VCaP (cell line): Measurements from ENCODE around the gene STXBP1.
A peak's percentile ranks its signal among the peaks of the same experiment; 100 is the strongest.

ENCODE experiments used
- H3K27ac ChIP-seq: fragments of 450-650 bp; 2 replicates; pipeline ENCODE4 v1.5.1; 2017
- TF ChIP-seq, protein P1 (sequence below): fragments of 450-650 bp; conservative IDR thresholded peaks from 2 replicates; pipeline ENCODE4 v1.5.1; 2017; ENCODE audit warnings: mild to moderate bottlenecking, moderate library complexity

Gene STXBP1

DNA sequence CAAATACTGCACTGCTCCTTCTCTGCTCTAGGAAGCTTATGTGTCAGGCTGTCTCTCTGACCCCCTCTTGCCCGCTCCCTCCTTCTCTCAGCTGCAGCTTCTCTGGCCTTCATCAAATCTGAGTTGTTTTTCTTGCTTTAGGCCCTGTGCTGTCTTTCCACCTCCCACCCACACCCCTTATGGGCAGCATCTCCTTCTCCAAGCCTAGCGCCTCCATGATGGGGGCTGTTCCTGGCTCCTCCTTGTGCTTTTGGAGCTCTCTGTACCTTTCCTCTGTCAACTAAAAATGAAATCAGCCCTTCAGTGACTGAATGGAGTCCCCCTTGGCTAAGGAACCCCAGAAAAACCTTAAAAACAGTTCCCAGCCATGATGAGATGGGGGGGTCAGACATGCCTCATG lies 88.1 kb downstream of the STXBP1 start:
- H3K27ac ChIP-seq, result no peak overlapping the region
- TF ChIP-seq, protein P1, sequence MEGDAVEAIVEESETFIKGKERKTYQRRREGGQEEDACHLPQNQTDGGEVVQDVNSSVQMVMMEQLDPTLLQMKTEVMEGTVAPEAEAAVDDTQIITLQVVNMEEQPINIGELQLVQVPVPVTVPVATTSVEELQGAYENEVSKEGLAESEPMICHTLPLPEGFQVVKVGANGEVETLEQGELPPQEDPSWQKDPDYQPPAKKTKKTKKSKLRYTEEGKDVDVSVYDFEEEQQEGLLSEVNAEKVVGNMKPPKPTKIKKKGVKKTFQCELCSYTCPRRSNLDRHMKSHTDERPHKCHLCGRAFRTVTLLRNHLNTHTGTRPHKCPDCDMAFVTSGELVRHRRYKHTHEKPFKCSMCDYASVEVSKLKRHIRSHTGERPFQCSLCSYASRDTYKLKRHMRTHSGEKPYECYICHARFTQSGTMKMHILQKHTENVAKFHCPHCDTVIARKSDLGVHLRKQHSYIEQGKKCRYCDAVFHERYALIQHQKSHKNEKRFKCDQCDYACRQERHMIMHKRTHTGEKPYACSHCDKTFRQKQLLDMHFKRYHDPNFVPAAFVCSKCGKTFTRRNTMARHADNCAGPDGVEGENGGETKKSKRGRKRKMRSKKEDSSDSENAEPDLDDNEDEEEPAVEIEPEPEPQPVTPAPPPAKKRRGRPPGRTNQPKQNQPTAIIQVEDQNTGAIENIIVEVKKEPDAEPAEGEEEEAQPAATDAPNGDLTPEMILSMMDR, result no peak

DNA sequence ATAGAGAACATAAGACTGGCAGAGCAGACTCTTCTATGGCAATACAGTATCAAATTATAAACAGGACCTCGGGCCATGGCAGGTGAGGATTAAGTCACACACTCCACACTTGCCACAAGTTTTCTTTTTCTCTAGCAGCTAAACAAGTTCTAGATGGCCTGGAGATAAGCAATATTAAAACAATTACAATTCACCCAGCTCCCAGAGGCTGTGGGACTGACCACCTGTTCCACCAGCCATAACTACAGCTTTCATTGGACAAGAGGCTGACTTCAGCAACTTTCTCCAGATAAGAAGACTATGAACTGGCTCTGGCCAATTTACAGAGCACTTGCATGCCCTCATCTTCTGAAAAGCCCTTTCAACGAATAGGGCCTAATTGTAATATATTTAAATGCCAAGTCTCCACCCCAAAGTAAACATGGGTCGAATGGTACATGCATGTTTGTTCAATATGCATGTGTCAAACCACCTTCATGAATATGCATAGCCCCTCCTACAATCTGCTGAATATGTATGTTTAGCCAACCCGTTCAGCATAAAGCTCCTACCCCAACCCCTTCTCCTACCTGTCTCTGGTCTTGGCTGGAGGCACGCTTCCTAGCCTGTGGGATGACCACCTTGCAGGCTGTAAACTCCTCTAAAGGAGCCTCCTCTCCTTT lies 88.6 kb downstream of the STXBP1 start:
- H3K27ac ChIP-seq, result no peak overlapping the region
- TF ChIP-seq, protein P1, result no peak

DNA sequence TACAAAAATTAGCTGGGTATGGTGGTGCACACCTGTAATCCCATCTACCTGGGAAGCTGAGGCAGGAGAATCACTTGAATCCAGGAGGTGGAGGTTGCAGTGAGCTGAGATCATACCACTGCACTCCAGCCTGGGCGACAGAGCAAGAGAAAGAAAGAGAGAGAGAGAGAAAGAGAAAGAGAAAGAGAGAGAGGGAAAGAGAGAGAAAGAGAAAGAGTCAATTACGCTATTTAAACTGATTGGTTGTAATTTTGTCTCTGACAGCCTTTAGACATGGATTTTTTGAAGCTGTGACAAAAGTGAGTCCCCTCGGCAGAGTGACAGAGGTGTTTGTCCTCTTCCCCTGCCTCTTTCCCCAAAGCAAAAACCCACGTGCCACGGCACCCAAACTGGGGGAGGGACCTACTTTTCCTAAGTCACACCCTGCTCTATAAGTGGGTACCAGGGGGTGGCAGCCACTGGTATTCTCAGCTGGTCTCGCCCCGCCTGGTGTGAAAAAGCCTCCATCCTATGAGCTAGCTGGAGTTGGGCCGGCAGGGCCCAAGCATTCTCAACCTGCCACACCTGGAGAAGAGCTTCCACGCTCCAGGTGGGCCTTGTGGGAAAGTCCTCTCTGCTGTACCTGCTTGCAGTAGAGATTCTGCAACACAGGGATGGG lies 91.3 kb downstream of the STXBP1 start:
- TF ChIP-seq, protein P1, result no peak

DNA sequence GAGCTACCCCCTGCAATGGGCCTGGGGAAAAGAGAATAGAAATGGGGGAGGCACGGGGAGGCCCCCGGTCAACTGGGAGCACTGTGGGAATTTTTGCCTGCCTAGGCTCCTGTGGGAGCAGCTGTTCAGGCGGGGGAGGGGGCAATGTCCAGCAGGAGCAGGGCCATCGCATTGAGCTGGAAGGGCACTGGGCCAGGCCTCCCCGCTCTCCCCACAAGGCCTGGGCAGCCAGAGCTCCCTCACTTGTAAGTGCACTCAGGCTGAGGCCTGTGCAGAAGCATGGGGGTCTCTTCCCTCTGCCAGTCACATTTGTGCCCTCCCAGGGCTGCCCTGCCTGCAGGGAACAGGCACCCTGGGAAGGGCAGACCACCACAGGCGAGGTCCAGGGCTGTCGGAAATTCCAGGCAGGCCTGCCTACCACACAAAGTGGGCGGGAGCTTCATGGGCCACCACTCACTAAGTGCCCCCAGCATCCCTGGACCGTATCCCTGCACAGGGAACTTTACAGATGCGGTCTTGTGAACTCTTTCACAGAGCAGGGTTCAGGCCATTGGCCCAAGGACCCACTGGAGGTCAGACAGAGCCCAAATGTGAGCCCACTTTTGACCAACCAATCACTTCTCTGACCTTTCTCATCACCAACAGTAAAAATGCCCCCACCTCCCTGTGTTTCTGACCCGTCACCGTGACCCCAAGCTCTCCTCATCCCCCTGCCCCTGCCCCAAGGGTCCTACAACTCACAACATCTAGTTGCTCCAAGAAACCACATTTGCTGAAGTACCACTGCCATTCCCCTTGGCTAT lies 93.7 kb downstream of the STXBP1 start:
- no peak overlapping the region for H3K27ac ChIP-seq
- TF ChIP-seq, protein P1, result no peak

More for the DNA sequence above, 91.3 kb downstream of the STXBP1 start:
- no peak overlapping the region for H3K27ac ChIP-seq

DNA sequence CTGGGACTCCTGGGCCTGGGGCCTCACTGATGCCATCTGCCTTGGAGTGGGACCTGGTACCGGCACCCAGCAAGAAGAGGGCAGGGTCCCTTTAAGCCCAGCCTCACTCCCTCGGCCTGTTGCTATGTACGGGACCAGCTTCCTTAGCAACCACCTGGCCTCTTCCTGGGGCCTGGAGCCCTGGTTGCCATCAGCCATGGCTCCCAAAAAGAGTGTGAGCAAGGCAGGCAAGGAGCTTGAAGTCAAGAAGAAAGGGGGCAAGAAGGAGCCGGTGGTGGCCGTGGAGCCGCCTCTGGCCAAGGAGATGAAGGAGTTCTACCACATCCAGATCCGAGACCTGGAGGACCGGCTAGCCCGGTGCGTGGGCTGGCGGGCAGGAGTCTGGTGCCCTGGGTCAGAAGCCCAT lies 94.8 kb downstream of the STXBP1 start, which contains the start of gene CFAP157:
TSS of gene CFAP157 (plus strand) at position 153 of the 406 bp plus-strand sequence. CDS start at position 197, 44 bp downstream.
- TF ChIP-seq, protein P1, result no peak
- no peak within 1 kb of the TSS for H3K27ac ChIP-seq

DNA sequence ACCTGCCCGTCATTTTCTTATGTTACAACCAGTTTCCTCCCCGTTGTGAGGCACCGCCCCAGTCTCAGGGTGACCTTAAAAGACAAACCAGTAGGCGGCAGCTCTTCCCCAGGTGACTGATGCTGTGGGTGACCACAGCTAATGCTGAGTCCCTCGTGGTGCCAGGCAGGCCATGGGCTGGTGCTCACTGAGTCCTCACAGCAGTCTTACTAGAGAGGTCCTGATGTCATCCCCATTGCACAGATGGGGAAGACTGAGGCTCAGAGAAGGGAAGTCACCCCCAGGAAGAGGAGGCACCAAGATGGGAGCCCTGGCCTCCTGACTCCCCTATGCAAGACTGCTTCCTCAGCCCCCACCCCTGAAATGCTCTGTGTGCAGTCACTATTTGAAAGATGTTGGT lies 95.7 kb downstream of the STXBP1 start:
- TF ChIP-seq, protein P1, result peak; percentile 22; the same call in 1 of the 2 replicates
- H3K27ac ChIP-seq, result no peak overlapping the region
